Heart right ventricle (tissue), 16 donors: ENCODE data around the gene VTI1B. TPM values are rescaled to one million over a fixed set of nuclear protein-coding genes. Genes with fewer than 3 reads are reported as not detected.

Experiments
- ATAC-seq, 8 donors: fragments of 200-7000 bp; cut with Tn5 transposase; one replicate each; pipeline ENCODE4 v1.9.1; 2020; ENCODE audit warnings: mild to moderate bottlenecking in 8 of 8, moderate library complexity in 8 of 8, moderate number of reproducible peaks in 1 of 8
- DNase-seq, 2 donors: peaks; one replicate each; pipeline ENCODE4 v3.0.0-alpha.2; 2020
- H3K27ac ChIP-seq, 10 donors: fragments of 200-600 bp; sonication (generic) in 2 of 10; one replicate each; pipeline versions ENCODE4 v1.5.0 to v1.8.0; 2020 to 2022; ENCODE audit warnings: mild to moderate bottlenecking in 3 of 10
- H3K27me3 ChIP-seq, 7 donors: fragments of 200-600 bp; one replicate each; pipeline ENCODE4 v1.8.0; 2021 to 2022; ENCODE audit warnings: mild to moderate bottlenecking in 2 of 7
- H3K36me3 ChIP-seq, 9 donors: fragments of 200-600 bp; sonication (generic) in 1 of 9; one replicate each; pipeline versions ENCODE4 v1.5.0 to v1.8.0; 2020 to 2022; ENCODE audit warnings: mild to moderate bottlenecking in 2 of 9
- H3K4me1 ChIP-seq, 9 donors: fragments of 200-600 bp; sonication (generic) in 1 of 9; one replicate each; pipeline versions ENCODE4 v1.5.0 to v1.8.0; 2020 to 2022; ENCODE audit warnings: mild to moderate bottlenecking in 4 of 9
- H3K4me3 ChIP-seq, 10 donors: fragments of 200-600 bp; sonication (generic) in 2 of 10; one replicate each; pipeline versions ENCODE4 v1.5.0 to v1.8.0; 2020 to 2022; ENCODE audit warnings: mild to moderate bottlenecking in 7 of 10, moderate library complexity in 2 of 10
- H3K9me3 ChIP-seq, 11 donors: fragments of 200-600 bp in 10 of 11; sonication (generic) in 2 of 11; one replicate each; pipeline versions ENCODE4 v1.5.0 to v1.8.0; 2013 to 2022; ENCODE audit warnings: mild to moderate bottlenecking in 2 of 11, control low read depth in 1 of 11, moderate library complexity in 1 of 11
- WGBS, 2 donors: extraction: QIAGEN DNeasy Blood & Tissue Kit; methylation state at CpG; one replicate each; pipeline ENCODE4 v1.1.7; 2013; ENCODE audit warnings: inconsistent platforms in 1 of 2; 5-methylcytosine and 5-hydroxymethylcytosine counted together
- intact Hi-C, 10 donors: fragments of 100-400 bp; cut with DNase I; formaldehyde crosslinking; loops; one replicate each; pipeline versions ENCODE4 v1.11.1 to v1.14.2; 2022
- polyA plus RNA-seq, 2 donors: library from polyadenylated mRNA; stranded (reverse); fragments of 200-250 nt; gene quantifications; one replicate each; pipeline ENCODE4 v1.2.3, GENCODE V29; 2013
- total RNA-seq, 10 donors: library from RNA; stranded (reverse); fragmentation: NEBNext Ultra II Directional in 3 of 10; extraction: Animal tissue kit (Norgen Biotek cat#: 25700) in 3 of 10; gene quantifications; one replicate each; pipeline versions ENCODE4 v1.2.1 to v1.2.4, GENCODE V29; 2021 to 2023
- TF ChIP-seq, protein P1 (sequence below), 9 donors: fragments of 200-600 bp; sonication (generic) in 2 of 9; IDR thresholded peaks; one replicate each; pipeline versions ENCODE4 v1.5.0 to v1.8.0; 2021 to 2022; ENCODE audit warnings: antibody characterized with exemption in 9 of 9, mild to moderate bottlenecking in 5 of 9, moderate library complexity in 1 of 9
- donor health status: Arrhythmogenic right ventricular cardiomyopathy.
- donor health status: ischemic (EF 13 %, LVEDD 7.1; RV severe dilation, severe dysfunction).
- donor health status: healthy with polysubstance abuse.
- donor health status: DM: no; HTN: yes; CAD: no.
- donor health status: DM: no; HTN: no; CAD: no.
- donor health status: ischemic (EF 25% LVEDD 6.9; RV normal size, moderate dysfunction).
- donor health status: ischemic (EF 25% LVEDD 5.7; RV mildly dilated, moderate dysfunction).
- donor health status: healthy.
- donor health status: DM: yes; HTN: yes; CAD: no.
- donor health status: Ischemic cardiomyopathy.
- donor health status: ischemic (EF 35%, LVEDD 5.7; RV mildly dilated, moderate dysfunction).
- donor health status: nonischemic (EF 11% LVEDD 7.7; RV severe dilation, severe dysfunction).
- donor health status: DM: yes; HTN: yes; CAD: no.
- donor health status: PGD.
- donor health status: ischemic (EF 29% LVEDD 5.4; RV normal size, mild dysfunction).
- donor health status: nonischemic (EF 23%, LVEDD 6.1; RV moderate dilation, normal function).

The VTI1B gene
- total and polyA plus RNA-seq, 12 donors = 64.7 to 153 (median 121) TPM

DNA sequence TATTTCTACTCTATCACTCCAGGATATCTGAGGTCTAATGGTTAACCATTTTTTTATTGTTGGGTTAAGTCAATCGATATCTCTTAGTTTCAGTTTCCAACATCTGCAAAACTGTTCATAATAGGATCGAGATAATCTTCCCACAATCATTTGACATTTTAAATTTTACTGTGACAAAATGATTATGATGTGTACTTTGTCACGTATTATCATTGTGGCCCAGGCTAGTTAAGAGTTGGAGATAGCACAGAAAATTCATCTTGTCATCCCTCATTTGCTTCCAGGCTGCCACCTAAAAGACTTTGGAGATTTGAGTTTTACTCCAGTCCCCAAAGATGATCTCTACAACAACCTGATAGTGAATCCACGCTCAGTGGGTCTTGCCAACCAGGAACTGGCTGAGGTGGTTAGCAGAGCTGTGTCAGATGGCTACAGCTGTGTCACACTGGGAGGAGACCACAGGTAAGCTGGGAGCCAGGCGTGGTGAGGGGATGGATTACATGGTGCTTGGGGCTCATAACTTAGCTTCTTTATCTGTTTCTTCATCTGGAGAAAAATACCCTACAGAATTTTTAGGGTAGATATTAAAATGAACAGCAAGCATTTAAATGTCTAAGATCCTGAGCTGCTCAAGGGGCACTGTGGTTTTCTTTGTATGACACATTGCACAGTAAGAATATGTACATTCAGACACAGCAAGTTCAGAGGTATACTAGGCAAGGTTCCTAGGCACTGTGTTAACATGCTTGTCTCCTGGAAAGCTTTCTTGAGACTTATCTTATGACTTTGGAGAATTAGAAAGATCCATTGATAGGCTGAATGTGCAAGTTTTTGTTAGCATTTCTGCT, 32.3 kb downstream of the VTI1B start:
- Histone ChIP-seq H3K4me3 (no peak overlapping the region), H3K27ac (no peak overlapping the region), H3K4me1 (peaks cover 0 to 21% (median 0%) of the 10 kb centered on the region in 9 donors), H3K9me3 (no peaks in the 10 kb centered on the region), H3K27me3 (no peaks in the 10 kb centered on the region), H3K36me3 (peaks cover 0 to 21% (median 0%) of the 10 kb centered on the region in 9 donors)
- ATAC-seq = no peak
- 81 to 90% methylated on average over 5 of the region's 5 CpGs for WGBS, 2 donors
- TF ChIP-seq, protein P1, sequence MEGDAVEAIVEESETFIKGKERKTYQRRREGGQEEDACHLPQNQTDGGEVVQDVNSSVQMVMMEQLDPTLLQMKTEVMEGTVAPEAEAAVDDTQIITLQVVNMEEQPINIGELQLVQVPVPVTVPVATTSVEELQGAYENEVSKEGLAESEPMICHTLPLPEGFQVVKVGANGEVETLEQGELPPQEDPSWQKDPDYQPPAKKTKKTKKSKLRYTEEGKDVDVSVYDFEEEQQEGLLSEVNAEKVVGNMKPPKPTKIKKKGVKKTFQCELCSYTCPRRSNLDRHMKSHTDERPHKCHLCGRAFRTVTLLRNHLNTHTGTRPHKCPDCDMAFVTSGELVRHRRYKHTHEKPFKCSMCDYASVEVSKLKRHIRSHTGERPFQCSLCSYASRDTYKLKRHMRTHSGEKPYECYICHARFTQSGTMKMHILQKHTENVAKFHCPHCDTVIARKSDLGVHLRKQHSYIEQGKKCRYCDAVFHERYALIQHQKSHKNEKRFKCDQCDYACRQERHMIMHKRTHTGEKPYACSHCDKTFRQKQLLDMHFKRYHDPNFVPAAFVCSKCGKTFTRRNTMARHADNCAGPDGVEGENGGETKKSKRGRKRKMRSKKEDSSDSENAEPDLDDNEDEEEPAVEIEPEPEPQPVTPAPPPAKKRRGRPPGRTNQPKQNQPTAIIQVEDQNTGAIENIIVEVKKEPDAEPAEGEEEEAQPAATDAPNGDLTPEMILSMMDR (IDR thresholded peaks at IDR 0.05) = no peak
- intact Hi-C loops = no loop called here
- DNase-seq = no peak

DNA sequence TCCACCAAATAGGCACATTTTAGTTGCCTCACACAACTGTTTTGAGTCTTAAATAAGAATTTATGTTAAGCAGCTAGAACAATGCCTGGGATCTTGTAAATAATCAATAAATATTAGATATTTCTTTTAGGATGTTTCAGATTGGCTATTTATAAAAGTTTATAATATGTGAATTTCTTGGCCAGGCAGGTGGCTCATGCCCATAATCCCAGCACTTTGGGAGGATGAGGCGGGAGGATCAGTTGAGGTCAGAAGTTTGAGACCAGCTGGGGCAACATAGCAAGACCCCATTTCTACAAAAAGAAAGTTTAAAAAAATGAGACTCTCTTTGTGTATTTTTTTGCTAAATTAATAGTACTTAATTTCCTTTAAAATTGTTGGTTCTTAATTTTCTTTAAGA, 33.0 kb downstream of the VTI1B start:
- DNase-seq (no peak), ATAC-seq (no peak)
- no peaks in the 10 kb centered on the region for H3K27me3 ChIP-seq
- 97 to 98% methylated on average over 1 of the region's 1 CpG for WGBS, 2 donors
- H3K4me1 ChIP-seq = peaks cover 0 to 25% (median 0%) of the 10 kb centered on the region in 9 donors
- H3K36me3 ChIP-seq = peaks cover 0 to 15% (median 0%) of the 10 kb centered on the region in 9 donors
- no peak overlapping the region for H3K4me3 ChIP-seq
- TF ChIP-seq, protein P1 (IDR thresholded peaks at IDR 0.05) = no peak
- H3K9me3 ChIP-seq = no peaks in the 10 kb centered on the region
- intact Hi-C loops = no loop called here
- H3K27ac ChIP-seq = no peak overlapping the region

DNA sequence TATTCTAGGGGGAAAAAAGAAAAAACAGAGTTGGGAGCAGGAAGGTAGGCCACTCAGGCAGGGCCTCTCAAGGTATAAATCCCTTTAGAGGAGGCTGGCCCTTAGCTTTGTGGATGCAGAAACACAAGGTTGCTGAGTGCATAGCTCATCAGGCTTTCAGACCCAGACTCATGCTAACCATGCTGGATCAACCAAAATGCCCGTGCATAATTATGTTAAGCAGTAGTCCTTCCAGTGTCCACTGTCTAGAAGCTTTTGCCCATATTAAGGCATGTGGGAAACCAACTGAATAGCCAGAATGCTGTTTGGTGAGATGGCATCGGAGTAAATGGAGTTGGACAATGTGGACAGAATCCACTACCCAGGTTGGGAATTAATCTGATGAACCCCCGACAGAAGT, 35.8 kb downstream of the VTI1B start:
- H3K4me1 ChIP-seq = peaks cover 0 to 11% (median 0%) of the 10 kb centered on the region in 9 donors
- TF ChIP-seq, protein P1 (IDR thresholded peaks at IDR 0.05) = no peak
- no peaks in the 10 kb centered on the region for H3K36me3 ChIP-seq
- WGBS, 2 donors = 88 to 91% methylated on average over 3 of the region's 3 CpGs
- H3K9me3 ChIP-seq = no peaks in the 10 kb centered on the region
- ATAC-seq (no peak), DNase-seq (no peak)
- intact Hi-C loops = no loop called here
- H3K4me3 ChIP-seq = no peak overlapping the region
- H3K27ac ChIP-seq = no peak overlapping the region
- H3K27me3 ChIP-seq = no peaks in the 10 kb centered on the region

DNA sequence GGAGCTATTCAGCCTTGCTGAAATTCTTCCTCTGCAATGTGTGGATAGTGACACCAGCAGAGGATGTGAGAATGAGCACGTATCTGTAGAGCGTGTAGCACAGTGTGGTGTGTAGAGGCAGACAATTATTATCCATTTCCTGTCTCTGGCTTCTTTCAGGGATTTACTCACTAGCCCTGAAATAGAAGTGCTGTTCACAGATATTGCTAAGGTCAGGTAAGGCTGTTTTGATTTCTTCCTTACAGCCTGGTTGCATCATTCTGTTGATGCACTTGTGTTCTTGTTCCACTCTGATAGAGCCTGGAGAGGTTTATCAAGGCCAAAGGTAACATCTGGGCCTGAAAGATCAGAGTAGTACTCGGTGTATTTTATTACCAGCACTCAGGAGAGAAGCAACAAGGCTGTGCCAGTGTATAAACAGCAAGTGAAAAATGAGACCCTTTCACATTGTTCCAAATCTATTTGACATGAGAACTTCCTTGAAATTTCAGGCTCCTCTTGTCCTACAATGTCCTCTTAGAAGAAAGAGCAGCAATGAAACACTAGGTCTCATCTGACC, 38.0 kb downstream of the VTI1B start:
- H3K36me3 ChIP-seq = no peaks in the 10 kb centered on the region
- peak in 7 of 8 donors; percentile 61 to 97 (median 94) for ATAC-seq
- no peak overlapping the region for H3K4me3 ChIP-seq
- peak overlapping the region in 2 of 10 donors; percentile 36 to 48 for H3K27ac ChIP-seq
- TF ChIP-seq, protein P1 (IDR thresholded peaks at IDR 0.05) = no peak
- no peaks in the 10 kb centered on the region for H3K9me3 ChIP-seq
- H3K27me3 ChIP-seq = no peaks in the 10 kb centered on the region
- 38 to 41% methylated on average over 3 of the region's 3 CpGs for WGBS, 2 donors
- intact Hi-C loops = no loop called here
- H3K4me1 ChIP-seq = peaks cover 0 to 11% (median 0%) of the 10 kb centered on the region in 9 donors
- DNase-seq = no peak
